ENCODE measurements around the gene SLC38A10.

SLC38A10 gene

DNA sequence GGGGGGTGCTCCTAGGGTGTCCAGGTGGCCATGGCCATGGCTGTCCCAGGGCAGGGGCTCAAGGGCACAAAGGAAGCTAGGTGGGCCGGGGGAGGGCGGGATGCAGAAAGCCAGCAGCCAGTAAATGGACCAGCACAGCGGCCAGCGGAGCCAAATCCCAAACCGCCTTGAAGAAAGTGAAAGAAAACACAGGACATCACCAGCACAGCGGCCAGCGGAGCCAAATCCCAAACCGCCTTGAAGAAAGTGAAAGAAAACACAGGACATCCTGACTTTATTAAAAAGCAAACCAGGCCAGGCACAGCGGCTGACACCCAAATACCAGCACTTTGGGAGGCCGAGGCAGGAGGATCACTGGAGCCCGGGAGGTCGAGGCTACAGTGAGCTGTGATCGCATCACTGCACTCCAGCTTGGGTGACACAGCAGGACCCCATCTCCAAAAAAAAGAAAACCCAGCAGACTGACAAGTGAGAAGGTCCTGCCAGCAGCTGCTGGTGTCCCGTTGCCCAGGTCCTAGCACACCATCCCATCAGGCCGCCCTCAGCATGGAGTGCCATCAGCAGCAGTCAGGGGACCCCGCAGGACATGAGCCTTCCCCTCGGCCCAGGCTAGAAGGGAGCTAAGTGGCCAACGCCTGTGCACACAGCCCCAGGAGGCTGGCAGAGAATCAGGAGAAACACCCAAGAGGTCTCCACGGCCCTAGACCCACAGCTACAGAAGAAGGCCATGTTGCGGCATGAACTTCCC, 17.0 kb downstream of the SLC38A10 start:
- ChIA-PET POLR2A (no interaction called here), CTCF (interaction anchor here (1.7 kb wide), 1 partner anchor 14 kb away, joined by 6 read pairs; no protein-coding TSS in a partner anchor)
- TF ChIP-seq, protein P1, sequence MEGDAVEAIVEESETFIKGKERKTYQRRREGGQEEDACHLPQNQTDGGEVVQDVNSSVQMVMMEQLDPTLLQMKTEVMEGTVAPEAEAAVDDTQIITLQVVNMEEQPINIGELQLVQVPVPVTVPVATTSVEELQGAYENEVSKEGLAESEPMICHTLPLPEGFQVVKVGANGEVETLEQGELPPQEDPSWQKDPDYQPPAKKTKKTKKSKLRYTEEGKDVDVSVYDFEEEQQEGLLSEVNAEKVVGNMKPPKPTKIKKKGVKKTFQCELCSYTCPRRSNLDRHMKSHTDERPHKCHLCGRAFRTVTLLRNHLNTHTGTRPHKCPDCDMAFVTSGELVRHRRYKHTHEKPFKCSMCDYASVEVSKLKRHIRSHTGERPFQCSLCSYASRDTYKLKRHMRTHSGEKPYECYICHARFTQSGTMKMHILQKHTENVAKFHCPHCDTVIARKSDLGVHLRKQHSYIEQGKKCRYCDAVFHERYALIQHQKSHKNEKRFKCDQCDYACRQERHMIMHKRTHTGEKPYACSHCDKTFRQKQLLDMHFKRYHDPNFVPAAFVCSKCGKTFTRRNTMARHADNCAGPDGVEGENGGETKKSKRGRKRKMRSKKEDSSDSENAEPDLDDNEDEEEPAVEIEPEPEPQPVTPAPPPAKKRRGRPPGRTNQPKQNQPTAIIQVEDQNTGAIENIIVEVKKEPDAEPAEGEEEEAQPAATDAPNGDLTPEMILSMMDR (IDR thresholded peaks at IDR 0.05; ENCODE audit: control extremely low read depth, extremely low read depth, low read depth, missing control alignments), result no peak
- DNase-seq (ENCODE audit: extremely low spot score), result no peak

GRCh38 chr17:81277421-81277820, 17.7 kb downstream of the SLC38A10 start:
- ChIA-PET CTCF (interaction anchor here (1.7 kb wide), 1 partner anchor 15 kb away, joined by 6 read pairs; no protein-coding TSS in a partner anchor), POLR2A (no interaction called here)
- DNase-seq (ENCODE audit: extremely low spot score), result no peak
- TF ChIP-seq, protein P1 (IDR thresholded peaks at IDR 0.05; ENCODE audit: control extremely low read depth, extremely low read depth, low read depth, missing control alignments), result no peak

GRCh38 chr17:81276781-81277180, 18.3 kb downstream of the SLC38A10 start:
- CTCF ChIA-PET, result interaction anchor here (1.2 kb wide), 2 partner anchors 19 to 24 kb away, joined by 3 read pairs; partner anchors contain the start of gene SLC38A10
- POLR2A ChIA-PET, result no interaction called here
- no peak for DNase-seq (ENCODE audit: extremely low spot score)
- TF ChIP-seq, protein P1 (IDR thresholded peaks at IDR 0.05; ENCODE audit: control extremely low read depth, extremely low read depth, low read depth, missing control alignments), result no peak

DNA sequence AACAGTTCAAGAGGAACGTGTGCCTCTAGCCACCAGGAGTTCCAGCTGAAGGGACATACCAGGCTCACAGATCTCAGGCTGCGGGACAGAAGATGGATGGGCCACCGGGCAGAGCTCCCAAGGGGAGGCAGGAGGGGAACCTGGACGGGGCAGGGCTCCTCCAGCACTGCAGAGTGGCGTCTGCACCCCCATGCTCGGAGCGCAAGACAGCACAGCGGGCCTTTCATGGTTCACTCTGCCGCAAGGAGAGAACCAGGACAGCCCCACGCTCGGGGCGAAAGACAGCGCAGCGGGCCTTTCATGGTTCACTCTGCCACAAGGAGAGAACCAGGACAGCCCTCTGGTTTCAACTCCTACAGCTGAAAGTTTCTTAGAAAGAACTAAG, 20.6 kb downstream of the SLC38A10 start:
- ChIA-PET CTCF (no interaction called here), POLR2A (no interaction called here)
- TF ChIP-seq, protein P1 (IDR thresholded peaks at IDR 0.05; ENCODE audit: control extremely low read depth, extremely low read depth, low read depth, missing control alignments), result no peak
- DNase-seq (ENCODE audit: extremely low spot score), result no peak

DNA sequence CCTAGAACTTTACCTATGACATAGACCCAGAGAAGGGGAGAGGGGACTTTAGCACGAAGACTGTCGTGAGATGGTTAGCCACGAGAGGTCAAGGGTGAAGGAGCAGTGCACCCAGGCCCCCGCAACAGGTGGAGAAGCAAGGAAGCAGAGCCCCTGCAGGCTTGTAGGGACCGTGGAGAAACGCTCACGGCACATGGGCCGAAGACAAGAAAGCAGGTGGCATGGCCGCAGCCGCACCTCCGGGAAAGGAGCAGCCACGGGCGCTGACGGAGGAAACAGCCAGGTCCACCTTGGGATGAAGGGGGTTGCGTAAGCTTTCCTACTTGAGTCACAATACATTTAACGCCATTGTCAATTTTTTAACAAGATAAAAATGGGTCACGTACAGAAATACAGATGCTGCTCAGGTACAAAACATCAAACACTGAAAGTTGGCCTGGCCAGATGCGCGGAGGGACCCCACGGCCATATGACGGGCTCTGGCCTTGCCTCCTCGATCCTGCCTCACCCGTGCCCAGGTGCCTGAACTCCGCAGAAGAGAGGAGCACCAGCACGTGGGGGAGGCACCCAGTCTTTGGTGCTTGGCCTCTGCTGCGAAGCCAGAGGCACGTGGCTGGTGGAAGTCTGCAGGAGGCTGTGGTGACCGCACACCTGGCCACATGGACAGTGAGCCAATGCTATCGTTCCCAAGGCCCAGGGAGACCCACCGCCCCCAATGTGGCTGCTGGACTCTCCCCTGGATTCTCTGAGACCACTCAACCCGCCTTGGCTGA, 21.2 kb downstream of the SLC38A10 start:
- TF ChIP-seq, protein P1 (IDR thresholded peaks at IDR 0.05; ENCODE audit: control extremely low read depth, extremely low read depth, low read depth, missing control alignments), result no peak
- POLR2A ChIA-PET, result no interaction called here
- no peak for DNase-seq (ENCODE audit: extremely low spot score)
- CTCF ChIA-PET, result no interaction called here

DNA sequence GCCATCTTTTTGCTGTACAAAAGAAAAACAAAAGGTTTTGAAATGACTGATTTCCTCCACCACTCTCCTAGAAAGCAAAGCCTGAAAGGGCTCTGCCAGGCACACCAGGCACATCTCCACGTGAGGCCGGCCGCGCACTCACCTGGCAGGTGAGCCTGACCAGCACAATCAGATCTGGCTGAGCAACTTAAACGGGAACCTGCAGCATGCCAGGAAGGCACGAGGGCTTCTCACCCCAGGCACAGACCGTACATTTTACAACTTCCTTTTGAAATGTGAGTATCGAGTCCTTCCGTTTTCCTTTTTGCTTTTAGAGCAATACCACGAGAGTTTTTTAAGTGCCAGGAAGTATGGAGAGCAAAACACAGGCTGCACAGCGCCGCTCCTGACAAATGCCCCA, 22.5 kb downstream of the SLC38A10 start:
- ChIA-PET POLR2A (interaction anchor here (0.5 kb wide), 1 partner anchor 14 kb away, joined by 3 read pairs; no protein-coding TSS in a partner anchor), CTCF (no interaction called here)
- TF ChIP-seq, protein P1 (IDR thresholded peaks at IDR 0.05; ENCODE audit: control extremely low read depth, extremely low read depth, low read depth, missing control alignments), result no peak
- no peak for DNase-seq (ENCODE audit: extremely low spot score)
